Stimulated activated CD4-positive, alpha-beta T cell treated with anti-CD3 and anti-CD28 coated beads, Interleukin-12 subunit alpha, Interleukin-12 subunit beta, amount 100 ng/mL, for 4 hours (primary cell): ENCODE data around the gene RAD54L2.
"Not testable (repeated sequence)": the region's sequence is repeated elsewhere in the genome, so short reads cannot be mapped to it uniquely, and the experiment has no call there.

Experiments
- DNase-seq: peaks from one replicate; pipeline ENCODE4 v3.0.0-alpha.2; 2020

RAD54L2 gene

GRCh38 chr3:51538459-51539290 is at the start of gene RAD54L2:
TSS of gene RAD54L2 (plus strand) at chr3:51538719. CDS start at chr3:51590421, 51,702 bp downstream.
- peak; percentile 81 for DNase-seq

GRCh38 chr3:51498876-51499738 is 39.4 kb upstream of the RAD54L2 start:
- peak; percentile 83 for DNase-seq

- no peak for DNase-seq
These were observed 37.8 kb upstream of the RAD54L2 start for GRCh38 chr3:51500632-51501131.

GRCh38 chr3:51501833-51502561 is 36.5 kb upstream of the RAD54L2 start:
- peak; percentile 78 for DNase-seq

- no peak for DNase-seq
These were observed 36.0 kb upstream of the RAD54L2 start for GRCh38 chr3:51502562-51502910.

- DNase-seq: no peak
These were observed 35.5 kb upstream of the RAD54L2 start for GRCh38 chr3:51503007-51503406.

GRCh38 chr3:51508255-51508654 is 30.3 kb upstream of the RAD54L2 start:
- DNase-seq: no peak

GRCh38 chr3:51510996-51511395 is 27.5 kb upstream of the RAD54L2 start:
- no peak for DNase-seq

- DNase-seq: no peak
These were observed 24.3 kb upstream of the RAD54L2 start for GRCh38 chr3:51514210-51514609.

GRCh38 chr3:51519848-51520247 is 18.7 kb upstream of the RAD54L2 start:
- DNase-seq: no peak

- not testable (repeated sequence) for DNase-seq
These were observed 17.4 kb upstream of the RAD54L2 start for GRCh38 chr3:51520906-51521730.

- DNase-seq: no peak
These were observed 16.1 kb upstream of the RAD54L2 start for GRCh38 chr3:51522273-51522962.

- not testable (repeated sequence) for DNase-seq
These were observed 13.6 kb upstream of the RAD54L2 start for GRCh38 chr3:51524874-51525273.

- no peak for DNase-seq
These were observed 8.0 kb upstream of the RAD54L2 start for GRCh38 chr3:51530485-51530884.

GRCh38 chr3:51535146-51536019 is 3.1 kb upstream of the RAD54L2 start:
- no peak for DNase-seq

GRCh38 chr3:51537631-51538030 is 888 bp upstream of the RAD54L2 start:
- not testable (repeated sequence) for DNase-seq

GRCh38 chr3:51538115-51538458 is 432 bp upstream of the RAD54L2 start:
- peak; percentile 1 for DNase-seq

- peak; percentile 19 for DNase-seq
These were observed 897 bp downstream of the RAD54L2 start for GRCh38 chr3:51539291-51539941.

GRCh38 chr3:51542596-51542995 is 4.1 kb downstream of the RAD54L2 start:
- DNase-seq: not testable (repeated sequence)
